SK-N-MC (cell line): Measurements from ENCODE around the gene HLA-DOB.

Source experiments
- DNase-seq: peaks from one replicate; pipeline ENCODE4 v3.0.0-alpha.2; 2011; ENCODE audit warnings: low read depth, low spot score
- H3K27ac ChIP-seq: fragments of 200-600 bp; sonication (generic); 2 replicates; pipeline ENCODE4 v1.5.1; 2016; ENCODE audit warnings: mixed run types
- H3K36me3 ChIP-seq: fragments of 200-600 bp; sonication (generic); 2 replicates; pipeline ENCODE4 v1.6.1; 2017; ENCODE audit warnings: antibody characterized with exemption, low read length, mixed read lengths; ENCODE audit not compliant: insufficient read depth
- H3K4me3 ChIP-seq: fragments of 200-600 bp; sonication (generic); 2 replicates; pipeline ENCODE4 v1.5.1; 2016
- H3K9ac ChIP-seq: fragments of 200-600 bp; sonication (generic); 2 replicates; pipeline ENCODE4 v1.8.0; 2017; ENCODE audit warnings: mixed run types, mixed read lengths; ENCODE audit not compliant: insufficient read length
- H3K9me3 ChIP-seq: fragments of 200-600 bp; sonication (generic); 2 replicates; pipeline ENCODE4 v1.6.1; 2017; ENCODE audit warnings: low read depth, mild to moderate bottlenecking, antibody characterized with exemption, low read length, moderate library complexity, mixed read lengths
- EZH2 ChIP-seq: fragments of 200-600 bp; sonication (generic); IDR thresholded peaks from one replicate; pipeline ENCODE4 v1.6.1; 2017; ENCODE audit warnings: antibody characterized with exemption
- FOXP2 ChIP-seq: optimal IDR thresholded peaks from 2 replicates; pipeline ENCODE3; 2011; ENCODE audit warnings: mild to moderate bottlenecking, moderate library complexity; ENCODE audit not compliant: insufficient read depth; ENCODE audit errors: extremely low read length, control extremely low read depth
- POLR2AphosphoS5 ChIP-seq: IDR thresholded peaks from 2 replicates; pipeline ENCODE4 v1.6.1; 2012; ENCODE audit warnings: mild to moderate bottlenecking, low read depth, low read length, borderline replicate concordance

Gene HLA-DOB

DNA sequence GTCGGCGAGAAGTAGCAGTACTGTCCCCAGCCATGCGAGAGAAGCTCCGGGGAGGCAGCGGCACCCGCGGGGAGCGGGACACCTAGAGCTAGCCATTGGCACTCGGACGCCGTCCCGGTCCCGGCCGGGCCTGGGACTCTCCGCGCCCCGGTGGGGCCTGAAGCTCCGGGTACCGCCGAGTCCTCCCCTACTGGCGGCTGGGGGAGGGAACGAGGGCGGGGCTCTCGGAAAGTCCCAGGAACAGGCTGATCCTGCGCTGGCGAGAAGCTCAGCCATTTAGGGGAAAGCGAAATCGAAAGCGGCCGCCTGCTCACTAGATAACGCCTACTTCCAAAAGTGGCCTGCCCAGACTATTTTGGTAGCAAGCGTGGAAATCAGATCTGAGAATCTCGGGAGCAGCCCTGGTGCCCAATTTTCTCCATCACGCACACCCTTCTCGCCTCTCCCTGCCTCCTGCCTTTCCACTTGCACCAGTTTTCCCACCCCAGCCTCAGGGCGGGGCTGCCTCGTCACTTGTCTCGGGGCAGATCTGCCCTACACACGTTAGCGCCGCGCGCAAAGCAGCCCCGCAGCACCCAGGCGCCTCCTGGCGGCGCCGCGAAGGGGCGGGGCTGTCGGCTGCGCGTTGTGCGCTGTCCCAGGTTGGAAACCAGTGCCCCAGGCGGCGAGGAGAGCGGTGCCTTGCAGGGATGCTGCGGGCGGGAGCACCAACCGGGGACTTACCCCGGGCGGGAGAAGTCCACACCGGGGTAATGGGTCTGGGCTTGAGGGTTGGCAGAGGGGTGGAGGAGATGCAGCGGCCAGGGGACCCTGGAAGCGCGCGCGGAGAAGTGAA is 37.0 kb upstream of the HLA-DOB start, which contains the start of the genes PSMB9 and TAP1:
Gene PSMB9, plus strand, starts transcription at position 652 of the 835 bp plus-strand sequence. Its CDS starts 38 bp downstream, at position 690.
Gene TAP1, minus strand, starts transcription at position 164 of the 835 bp plus-strand sequence. Its CDS starts 68 bp downstream, at position 96.
- Histone ChIP-seq H3K4me3 (peak within 1 kb of the TSS; percentile 92), H3K36me3 (no peaks in the 10 kb centered on the region), H3K27ac (0 out of 2 replicates have a peak within 1 kb of the TSS, but pooled peaks have one; percentile 34), H3K9me3 (no peaks in the 10 kb centered on the region), H3K9ac (peak within 1 kb of the TSS; percentile 65)
- DNase-seq, result peak; percentile 50
- TF ChIP-seq POLR2AphosphoS5 (no peak), EZH2 (no peak), FOXP2 (peak; percentile 30)

DNA sequence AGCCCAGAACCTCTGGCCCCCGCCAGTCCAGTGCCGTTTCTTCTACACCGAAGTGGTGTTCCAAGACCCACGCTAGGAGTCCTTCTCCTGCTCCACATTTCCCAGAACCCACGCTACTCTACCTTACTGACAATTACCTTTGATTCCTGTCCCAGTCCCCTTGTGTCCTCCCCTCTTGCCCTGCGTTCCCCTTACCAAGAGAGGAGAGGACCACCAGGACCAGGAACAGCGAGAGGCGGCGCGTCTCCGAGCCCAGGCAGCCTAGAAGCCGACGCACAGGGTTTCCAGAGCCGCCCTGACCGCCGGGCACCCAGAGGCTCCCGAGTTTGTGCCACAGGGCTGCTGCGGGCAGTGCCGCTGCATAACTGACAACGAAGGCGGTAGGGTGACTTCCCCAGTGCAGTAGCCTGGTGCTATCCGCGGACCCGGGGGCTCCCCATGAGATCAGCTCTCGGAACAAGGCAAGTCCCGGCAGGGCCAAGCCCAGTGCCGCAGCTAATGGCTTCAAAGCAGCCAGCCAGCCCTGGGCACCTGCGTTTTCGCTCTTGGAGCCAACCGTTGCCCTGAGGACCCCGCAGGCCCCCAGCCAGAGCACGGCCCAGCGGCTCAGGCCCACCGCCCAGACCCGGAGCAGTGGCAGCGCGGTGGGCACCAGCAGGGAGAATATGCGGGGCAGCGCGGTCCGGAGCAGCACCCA is 36.2 kb upstream of the HLA-DOB start:
- DNase-seq, result no peak
- Histone ChIP-seq H3K4me3 (peak overlapping the region; percentile 92), H3K36me3 (no peaks in the 10 kb centered on the region), H3K27ac (no peak overlapping the region), H3K9me3 (no peaks in the 10 kb centered on the region), H3K9ac (peak overlapping the region; percentile 65)
- TF ChIP-seq FOXP2 (no peak), POLR2AphosphoS5 (no peak), EZH2 (no peak)

- H3K27ac ChIP-seq, result no peak overlapping the region
- peak overlapping the region; percentile 92 for H3K4me3 ChIP-seq
- DNase-seq, result no peak
- no peak for TF ChIP-seq EZH2
- no peak for TF ChIP-seq POLR2AphosphoS5
- no peak for TF ChIP-seq FOXP2
- no peaks in the 10 kb centered on the region for H3K36me3 ChIP-seq
- H3K9me3 ChIP-seq, result no peaks in the 10 kb centered on the region
- H3K9ac ChIP-seq, result peak overlapping the region; percentile 65
These were observed 35.4 kb upstream of the HLA-DOB start for GRCh38 chr6:32852018-32852843.

GRCh38 chr6:32851025-32851424 is 34.2 kb upstream of the HLA-DOB start:
- Histone ChIP-seq H3K9ac (no peak overlapping the region), H3K27ac (no peak overlapping the region), H3K36me3 (no peaks in the 10 kb centered on the region), H3K4me3 (no peak overlapping the region), H3K9me3 (no peaks in the 10 kb centered on the region)
- TF ChIP-seq POLR2AphosphoS5 (no peak), FOXP2 (no peak), EZH2 (no peak)
- DNase-seq, result no peak

DNA sequence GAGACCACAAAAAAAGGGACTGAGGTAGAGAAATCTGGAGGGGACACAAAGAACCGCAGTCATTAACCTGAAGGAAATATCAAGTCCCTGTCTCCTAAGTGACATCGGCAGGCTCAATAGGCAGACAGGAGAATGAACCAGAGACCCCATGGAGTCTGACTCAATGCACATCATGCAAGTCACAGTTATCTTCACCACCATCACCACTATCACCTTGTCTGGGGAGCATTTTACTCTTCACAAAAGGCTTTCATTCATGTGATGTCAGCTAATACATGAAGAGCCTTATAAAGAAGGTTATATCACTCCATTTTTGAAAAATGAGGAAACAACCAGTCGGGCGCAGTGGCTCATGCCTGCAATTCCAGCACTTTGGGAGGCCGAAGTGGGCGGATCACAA is 32.3 kb upstream of the HLA-DOB start:
- H3K36me3 ChIP-seq, result no peaks in the 10 kb centered on the region

DNA sequence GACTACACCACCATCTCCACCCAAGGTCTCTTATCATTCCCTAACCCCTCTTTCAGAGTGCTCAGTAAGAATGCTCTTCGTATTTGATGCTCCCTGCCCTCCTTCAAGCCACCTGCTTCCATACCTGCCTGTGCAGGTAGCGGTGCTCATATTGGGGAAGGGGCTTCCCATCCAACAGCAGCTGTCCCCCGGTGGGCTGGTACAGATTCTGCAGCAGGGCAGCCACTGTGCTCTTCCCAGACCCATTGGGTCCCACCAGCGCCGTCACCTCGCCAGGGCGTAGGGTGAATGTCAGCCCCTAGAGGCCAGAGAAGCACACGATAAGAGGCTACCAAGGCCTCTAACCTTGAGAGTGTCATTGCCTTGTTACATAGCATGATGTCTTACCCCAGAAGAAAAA is 31.0 kb upstream of the HLA-DOB start:
- H3K4me3 ChIP-seq, result no peak overlapping the region
- DNase-seq, result no peak
- no peak overlapping the region for H3K27ac ChIP-seq
- H3K9me3 ChIP-seq, result no peaks in the 10 kb centered on the region
- no peak for TF ChIP-seq FOXP2
- no peak for TF ChIP-seq EZH2
- no peak for TF ChIP-seq POLR2AphosphoS5
- no peak overlapping the region for H3K9ac ChIP-seq
- no peaks in the 10 kb centered on the region for H3K36me3 ChIP-seq

More for the DNA sequence above, 32.3 kb upstream of the HLA-DOB start:
- H3K27ac ChIP-seq, result no peak overlapping the region
- H3K9ac ChIP-seq, result no peak overlapping the region
- no peak for DNase-seq
- TF ChIP-seq POLR2AphosphoS5 (no peak), FOXP2 (no peak), EZH2 (no peak)
- no peaks in the 10 kb centered on the region for H3K9me3 ChIP-seq
- no peak overlapping the region for H3K4me3 ChIP-seq

DNA sequence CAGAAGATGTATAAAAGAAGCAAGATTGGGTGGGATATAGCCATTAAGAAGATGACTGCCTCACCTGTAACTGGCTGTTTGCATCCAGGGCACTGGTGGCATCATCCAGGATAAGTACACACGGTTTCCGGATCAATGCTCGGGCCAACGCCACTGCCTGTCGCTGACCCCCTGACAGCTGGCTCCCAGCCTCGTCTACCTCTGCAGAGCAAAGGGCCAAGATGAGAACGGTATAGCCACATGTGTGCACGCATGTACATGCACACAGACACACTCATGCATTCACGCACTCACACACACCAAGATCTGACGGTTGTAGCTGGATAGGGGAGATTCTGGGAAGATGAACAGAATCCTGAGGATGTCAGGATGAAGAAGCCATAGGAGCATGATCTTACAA is 30.2 kb upstream of the HLA-DOB start:
- H3K9ac ChIP-seq, result no peak overlapping the region
- no peaks in the 10 kb centered on the region for H3K9me3 ChIP-seq
- no peak for DNase-seq
- no peak overlapping the region for H3K27ac ChIP-seq
- TF ChIP-seq FOXP2 (no peak), EZH2 (no peak), POLR2AphosphoS5 (no peak)
- no peaks in the 10 kb centered on the region for H3K36me3 ChIP-seq
- H3K4me3 ChIP-seq, result no peak overlapping the region
